ENCODE results near the gene QRSL1. TPM values are rescaled to one million over a fixed set of nuclear protein-coding genes. Genes with fewer than 3 reads are reported as not detected.

Gene QRSL1
- total RNA-seq, 1 experiment from 2014 or later = 61.4 TPM

DNA sequence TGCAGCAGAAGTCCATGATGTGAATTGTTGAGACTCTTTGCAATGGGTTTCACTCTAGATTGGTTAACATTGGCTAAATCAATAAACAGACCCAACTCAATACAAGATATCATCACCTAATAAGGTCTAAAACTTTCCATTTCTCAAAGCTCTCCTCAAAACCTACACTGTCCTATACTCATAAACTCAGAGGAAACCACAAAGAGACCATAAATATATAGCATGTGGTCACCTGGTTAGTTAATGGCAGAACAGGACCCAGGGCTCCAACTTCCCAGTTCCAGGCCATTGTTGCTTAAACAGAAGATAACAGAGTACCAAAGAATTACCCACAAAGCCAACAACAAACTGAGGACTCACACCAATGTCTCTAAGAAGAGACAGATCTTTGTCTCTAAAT is 12.1 kb upstream of the QRSL1 start:
- Histone ChIP-seq H3K36me3 (ENCODE audit: insufficient read depth, low read length) (peaks cover 26% of the 10 kb centered on the region; the same call in 1 of the 2 replicates), H3K27me3 (ENCODE audit: low read length) (no peaks in the 10 kb centered on the region), H3K9me3 (ENCODE audit: low read length) (no peaks in the 10 kb centered on the region), H2AFZ (ENCODE audit: low read length) (no peak overlapping the region), H3K4me2 (ENCODE audit: low read depth, low read length, poor library complexity, severe bottlenecking) (no peak overlapping the region), H3K4me3 (ENCODE audit: low read length) (no peak overlapping the region), H3K27ac (ENCODE audit: low read length) (peak overlapping the region; percentile 85), H3K79me2 (ENCODE audit: low read length) (peaks cover 5% of the 10 kb centered on the region; the same call in 1 of the 2 replicates), H3K4me1 (ENCODE audit: low read length) (peaks cover 54% of the 10 kb centered on the region), H4K20me1 (ENCODE audit: insufficient read depth, low read depth, low read length) (no peaks in the 10 kb centered on the region), H3K9me2 (replicated peaks; ENCODE audit: insufficient read depth, low read length) (no peaks in the 10 kb centered on the region), H3K9ac (ENCODE audit: low read length) (no peak overlapping the region)
- DNase-seq = no peak

DNA sequence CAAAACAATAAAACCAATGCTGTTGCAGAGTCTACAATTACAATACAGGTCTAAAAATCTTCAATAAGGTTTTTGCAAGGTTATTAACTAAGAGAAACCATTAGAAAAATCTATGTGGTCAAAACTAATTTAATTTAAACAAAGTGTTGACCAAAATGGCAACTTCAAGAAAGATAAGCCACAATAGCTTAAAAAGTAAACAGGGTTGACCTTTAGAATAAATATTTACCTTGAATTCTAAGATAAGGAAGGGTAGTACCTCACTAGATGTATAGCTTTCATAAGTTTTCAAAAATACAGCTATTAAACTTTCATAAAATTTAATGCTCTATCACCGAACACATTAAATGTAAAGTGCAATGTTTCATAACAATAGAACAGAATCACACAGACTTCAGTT is 11.5 kb upstream of the QRSL1 start:
- peaks cover 32% of the 10 kb centered on the region for H3K36me3 ChIP-seq (ENCODE audit: insufficient read depth, low read length)
- no peaks in the 10 kb centered on the region for H3K27me3 ChIP-seq (ENCODE audit: low read length)
- peaks cover 55% of the 10 kb centered on the region for H3K4me1 ChIP-seq (ENCODE audit: low read length)
- peaks cover 5% of the 10 kb centered on the region; the same call in 1 of the 2 replicates for H3K79me2 ChIP-seq (ENCODE audit: low read length)
- H3K9me3 ChIP-seq (ENCODE audit: low read length) = no peaks in the 10 kb centered on the region
- H3K4me2 ChIP-seq (ENCODE audit: low read depth, low read length, poor library complexity, severe bottlenecking) = no peak overlapping the region
- peak overlapping the region; percentile 85; the same call in 1 of the 2 replicates for H3K27ac ChIP-seq (ENCODE audit: low read length)
- H2AFZ ChIP-seq (ENCODE audit: low read length) = no peak overlapping the region
- no peak overlapping the region for H3K9ac ChIP-seq (ENCODE audit: low read length)
- H3K9me2 ChIP-seq (replicated peaks; ENCODE audit: insufficient read depth, low read length) = no peaks in the 10 kb centered on the region
- DNase-seq = no peak
- no peaks in the 10 kb centered on the region for H4K20me1 ChIP-seq (ENCODE audit: insufficient read depth, low read depth, low read length)
- H3K4me3 ChIP-seq (ENCODE audit: low read length) = no peak overlapping the region

DNA sequence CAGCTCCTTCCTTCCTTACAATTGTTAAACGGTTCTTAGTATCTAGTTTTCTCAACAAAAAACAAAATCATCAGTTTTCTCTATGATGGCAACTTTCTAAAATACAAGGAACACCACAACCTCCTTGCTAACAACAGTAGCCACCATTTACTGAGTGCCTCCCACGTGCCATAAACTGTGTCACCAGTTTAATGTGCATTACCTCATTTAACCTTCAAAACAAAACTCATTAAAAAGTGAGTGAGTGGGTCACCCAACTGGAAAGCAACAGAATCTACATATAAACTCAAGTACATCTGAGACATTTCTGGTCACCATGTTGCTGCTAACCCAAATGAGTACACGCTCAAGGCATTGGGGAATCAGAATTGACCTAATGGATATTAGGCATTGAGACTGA is 11.1 kb upstream of the QRSL1 start:
- Histone ChIP-seq H3K9ac (ENCODE audit: low read length) (no peak overlapping the region), H3K36me3 (ENCODE audit: insufficient read depth, low read length) (peaks cover 37% of the 10 kb centered on the region), H3K9me2 (replicated peaks; ENCODE audit: insufficient read depth, low read length) (no peaks in the 10 kb centered on the region), H3K4me3 (ENCODE audit: low read length) (no peak overlapping the region), H2AFZ (ENCODE audit: low read length) (no peak overlapping the region), H3K79me2 (ENCODE audit: low read length) (peaks cover 5% of the 10 kb centered on the region), H3K9me3 (ENCODE audit: low read length) (no peaks in the 10 kb centered on the region; the same call in 1 of the 2 replicates), H3K27ac (ENCODE audit: low read length) (peak overlapping the region; percentile 85), H3K4me2 (ENCODE audit: low read depth, low read length, poor library complexity, severe bottlenecking) (no peak overlapping the region), H4K20me1 (ENCODE audit: insufficient read depth, low read depth, low read length) (no peaks in the 10 kb centered on the region), H3K27me3 (ENCODE audit: low read length) (no peaks in the 10 kb centered on the region), H3K4me1 (ENCODE audit: low read length) (peaks cover 55% of the 10 kb centered on the region)
- no peak for DNase-seq

DNA sequence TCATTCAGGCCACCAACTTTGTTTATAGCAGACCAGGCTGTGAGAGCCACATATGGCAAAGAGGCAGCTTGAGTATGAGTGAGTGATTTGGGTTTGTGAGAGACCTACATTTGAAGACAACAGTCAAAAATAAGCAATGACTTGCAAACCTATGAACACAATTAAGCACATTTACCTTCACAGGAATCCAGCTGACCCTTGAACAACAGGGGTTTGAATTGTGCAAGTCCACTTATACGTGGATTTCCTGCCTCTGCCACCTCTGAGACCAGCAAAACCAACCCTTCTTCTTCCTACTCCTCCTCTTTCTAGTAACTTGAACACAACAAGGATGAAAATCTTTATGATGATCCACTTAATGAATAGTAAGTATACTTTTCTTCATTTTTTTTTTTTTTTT is 10.2 kb upstream of the QRSL1 start:
- H3K4me3 ChIP-seq (ENCODE audit: low read length) = no peak overlapping the region
- no peak for DNase-seq
- peak overlapping the region; percentile 85 for H3K27ac ChIP-seq (ENCODE audit: low read length)
- H3K4me2 ChIP-seq (ENCODE audit: low read depth, low read length, poor library complexity, severe bottlenecking) = no peak overlapping the region
- no peaks in the 10 kb centered on the region; the same call in 1 of the 2 replicates for H3K9me3 ChIP-seq (ENCODE audit: low read length)
- H3K9ac ChIP-seq (ENCODE audit: low read length) = no peak overlapping the region
- H2AFZ ChIP-seq (ENCODE audit: low read length) = no peak overlapping the region
- peaks cover 40% of the 10 kb centered on the region for H3K36me3 ChIP-seq (ENCODE audit: insufficient read depth, low read length)
- no peaks in the 10 kb centered on the region for H3K9me2 ChIP-seq (replicated peaks; ENCODE audit: insufficient read depth, low read length)
- H3K4me1 ChIP-seq (ENCODE audit: low read length) = peaks cover 46% of the 10 kb centered on the region
- peaks cover 4% of the 10 kb centered on the region for H3K79me2 ChIP-seq (ENCODE audit: low read length)
- no peaks in the 10 kb centered on the region for H4K20me1 ChIP-seq (ENCODE audit: insufficient read depth, low read depth, low read length)
- H3K27me3 ChIP-seq (ENCODE audit: low read length) = no peaks in the 10 kb centered on the region

DNA sequence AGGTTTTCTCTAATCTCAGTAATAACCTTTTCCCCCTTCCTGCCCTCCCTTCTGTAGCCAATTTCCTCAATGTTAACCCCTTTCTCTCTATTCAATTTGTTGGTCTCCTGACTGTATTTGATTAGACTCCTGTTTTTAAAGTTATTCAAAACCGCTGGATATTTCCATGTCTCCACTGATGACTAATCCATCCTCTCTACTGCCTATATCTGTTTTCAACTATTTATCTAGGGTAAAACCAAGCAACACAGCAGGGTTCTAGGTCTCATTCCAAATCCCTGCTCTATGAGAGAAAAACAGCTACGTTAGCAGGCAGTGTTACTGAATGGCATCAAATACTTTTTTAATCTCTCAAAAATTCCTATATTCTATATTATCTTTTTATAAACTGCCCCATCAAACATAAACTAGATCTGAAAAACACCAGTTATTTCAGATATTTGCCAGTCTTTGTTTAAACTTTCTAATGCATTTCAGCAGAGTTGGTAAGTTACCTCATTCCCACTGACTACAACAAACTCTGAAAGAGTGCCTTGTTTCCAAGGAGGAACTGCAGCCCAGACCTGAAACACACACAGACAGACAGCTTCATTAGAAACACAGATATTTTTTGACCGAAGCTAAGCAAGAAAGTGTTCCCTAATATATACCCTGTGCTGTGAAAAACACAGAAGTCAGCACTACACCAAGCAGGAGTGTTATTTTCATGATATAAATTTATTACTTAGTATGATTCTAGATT is 8.3 kb upstream of the QRSL1 start:
- Histone ChIP-seq H3K27me3 (ENCODE audit: low read length) (no peaks in the 10 kb centered on the region), H3K9ac (ENCODE audit: low read length) (peak overlapping the region; percentile 7; the same call in 1 of the 2 replicates), H3K36me3 (ENCODE audit: insufficient read depth, low read length) (peaks cover 35% of the 10 kb centered on the region), H3K79me2 (ENCODE audit: low read length) (peaks cover 10% of the 10 kb centered on the region), H3K4me1 (ENCODE audit: low read length) (peaks cover 35% of the 10 kb centered on the region), H3K9me3 (ENCODE audit: low read length) (no peaks in the 10 kb centered on the region; the same call in 1 of the 2 replicates), H3K9me2 (replicated peaks; ENCODE audit: insufficient read depth, low read length) (no peaks in the 10 kb centered on the region), H3K4me2 (ENCODE audit: low read depth, low read length, poor library complexity, severe bottlenecking) (no peak overlapping the region), H3K4me3 (ENCODE audit: low read length) (no peak overlapping the region), H3K27ac (ENCODE audit: low read length) (peak overlapping the region; percentile 62), H4K20me1 (ENCODE audit: insufficient read depth, low read depth, low read length) (no peaks in the 10 kb centered on the region), H2AFZ (ENCODE audit: low read length) (no peak overlapping the region)
- no peak for DNase-seq

DNA sequence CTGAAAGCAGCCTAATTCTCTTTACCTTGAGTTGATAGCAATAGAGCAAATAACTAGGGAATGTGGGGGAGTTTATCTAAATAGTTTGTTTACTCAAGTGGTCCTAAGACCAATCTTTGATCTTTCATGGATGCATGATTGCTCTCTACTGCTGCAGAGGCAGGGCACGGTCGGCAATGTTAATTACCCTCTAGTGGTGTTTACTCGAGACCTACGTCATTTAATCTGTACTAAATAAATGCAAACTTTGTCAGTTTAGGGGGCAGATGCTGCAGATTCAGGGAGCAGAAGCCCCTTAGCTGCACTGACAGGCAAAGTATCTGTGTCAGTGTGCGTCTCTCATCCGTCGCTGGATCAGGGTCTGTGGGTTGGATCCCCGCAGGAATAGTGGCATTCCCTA is 7.0 kb upstream of the QRSL1 start:
- H3K4me3 ChIP-seq (ENCODE audit: low read length) = no peak overlapping the region
- peaks cover 25% of the 10 kb centered on the region for H3K36me3 ChIP-seq (ENCODE audit: insufficient read depth, low read length)
- no peak overlapping the region for H2AFZ ChIP-seq (ENCODE audit: low read length)
- H3K4me1 ChIP-seq (ENCODE audit: low read length) = peaks cover 43% of the 10 kb centered on the region
- no peaks in the 10 kb centered on the region for H4K20me1 ChIP-seq (ENCODE audit: insufficient read depth, low read depth, low read length)
- H3K9me3 ChIP-seq (ENCODE audit: low read length) = no peaks in the 10 kb centered on the region; the same call in 1 of the 2 replicates
- no peak overlapping the region for H3K4me2 ChIP-seq (ENCODE audit: low read depth, low read length, poor library complexity, severe bottlenecking)
- H3K79me2 ChIP-seq (ENCODE audit: low read length) = peaks cover 23% of the 10 kb centered on the region
- H3K9me2 ChIP-seq (replicated peaks; ENCODE audit: insufficient read depth, low read length) = no peaks in the 10 kb centered on the region
- H3K9ac ChIP-seq (ENCODE audit: low read length) = no peak overlapping the region
- H3K27me3 ChIP-seq (ENCODE audit: low read length) = no peaks in the 10 kb centered on the region
- no peak for DNase-seq
- peak overlapping the region; percentile 62 for H3K27ac ChIP-seq (ENCODE audit: low read length)

DNA sequence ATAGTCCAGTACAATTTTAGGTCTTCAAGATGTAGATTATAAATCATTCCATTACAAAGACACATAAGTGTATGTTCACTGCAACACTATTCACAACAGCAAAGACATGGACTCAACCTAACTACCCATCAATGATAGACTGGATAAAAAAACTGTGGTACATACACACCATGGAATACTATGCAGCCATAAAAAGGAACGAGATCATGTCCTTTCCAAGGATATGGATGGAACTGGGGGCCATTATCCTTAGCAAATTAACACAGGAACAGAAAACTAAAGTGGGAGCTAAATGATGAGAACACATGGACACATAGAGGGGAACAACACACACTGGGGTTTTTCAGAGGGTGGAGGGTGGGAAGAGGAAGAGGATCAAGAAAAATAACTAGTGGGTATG is 6.3 kb upstream of the QRSL1 start:
- no peaks in the 10 kb centered on the region for H3K27me3 ChIP-seq (ENCODE audit: low read length)
- H3K9me2 ChIP-seq (replicated peaks; ENCODE audit: insufficient read depth, low read length) = no peaks in the 10 kb centered on the region
- no peaks in the 10 kb centered on the region for H4K20me1 ChIP-seq (ENCODE audit: insufficient read depth, low read depth, low read length)
- no peak overlapping the region for H2AFZ ChIP-seq (ENCODE audit: low read length)
- H3K36me3 ChIP-seq (ENCODE audit: insufficient read depth, low read length) = peaks cover 25% of the 10 kb centered on the region
- no peak for DNase-seq
- peaks cover 45% of the 10 kb centered on the region for H3K4me1 ChIP-seq (ENCODE audit: low read length)
- H3K9me3 ChIP-seq (ENCODE audit: low read length) = no peaks in the 10 kb centered on the region; the same call in 1 of the 2 replicates
- no peak overlapping the region for H3K27ac ChIP-seq (ENCODE audit: low read length)
- peaks cover 28% of the 10 kb centered on the region for H3K79me2 ChIP-seq (ENCODE audit: low read length)
- no peak overlapping the region for H3K4me3 ChIP-seq (ENCODE audit: low read length)
- no peak overlapping the region for H3K9ac ChIP-seq (ENCODE audit: low read length)
- no peak overlapping the region for H3K4me2 ChIP-seq (ENCODE audit: low read depth, low read length, poor library complexity, severe bottlenecking)

DNA sequence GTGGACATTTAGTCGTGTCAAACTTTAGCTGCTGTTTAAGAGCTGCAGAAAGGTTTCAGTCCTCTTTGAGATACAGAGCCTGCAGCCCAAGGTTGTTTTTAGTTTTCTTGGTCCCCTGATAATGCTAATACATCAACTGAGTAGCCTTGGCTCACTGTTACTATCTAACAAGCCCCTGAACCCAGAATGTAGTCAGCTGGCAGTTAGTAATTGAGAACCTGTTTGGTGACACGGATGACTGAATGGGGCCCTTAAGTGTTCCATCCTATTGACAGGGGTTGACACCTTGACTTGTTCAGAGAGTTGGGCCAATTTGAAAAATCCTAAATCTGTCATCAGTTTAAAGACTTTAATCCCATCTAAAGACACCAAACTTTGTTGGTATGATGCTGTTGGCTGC is 2.9 kb upstream of the QRSL1 start:
- H3K4me1 ChIP-seq (ENCODE audit: low read length) = peaks cover 47% of the 10 kb centered on the region
- H4K20me1 ChIP-seq (ENCODE audit: insufficient read depth, low read depth, low read length) = no peaks in the 10 kb centered on the region
- no peaks in the 10 kb centered on the region for H3K9me2 ChIP-seq (replicated peaks; ENCODE audit: insufficient read depth, low read length)
- no peaks in the 10 kb centered on the region for H3K27me3 ChIP-seq (ENCODE audit: low read length)
- H3K36me3 ChIP-seq (ENCODE audit: insufficient read depth, low read length) = peaks cover 18% of the 10 kb centered on the region
- H3K9me3 ChIP-seq (ENCODE audit: low read length) = no peaks in the 10 kb centered on the region; the same call in 1 of the 2 replicates
- peak overlapping the region; percentile 81 for H3K9ac ChIP-seq (ENCODE audit: low read length)
- H3K79me2 ChIP-seq (ENCODE audit: low read length) = peaks cover 52% of the 10 kb centered on the region
- peak; percentile 75 for DNase-seq
- peak overlapping the region; percentile 92 for H3K4me3 ChIP-seq (ENCODE audit: low read length)
- H3K4me2 ChIP-seq (ENCODE audit: low read depth, low read length, poor library complexity, severe bottlenecking) = peak overlapping the region; percentile 81
- H2AFZ ChIP-seq (ENCODE audit: low read length) = no peak overlapping the region
- peak overlapping the region; percentile 94 for H3K27ac ChIP-seq (ENCODE audit: low read length)
